Large intestine (tissue), 3 donors: ENCODE results near the gene ETV3L. TPM values are rescaled to one million over a fixed set of nuclear protein-coding genes. Genes with fewer than 3 reads are reported as not detected.

Experiments used
- DNase-seq, 2 donors: peaks; one replicate each; pipeline versions ENCODE4 v3.0.0 to v3.0.0-alpha.2; 2013
- H3K27ac ChIP-seq: one replicate; pipeline ENCODE4 v1.5.1; 2013; ENCODE audit warnings: low read length
- H3K27me3 ChIP-seq: 2 replicates; pipeline ENCODE4 v1.6.1; 2013; ENCODE audit warnings: low read length; ENCODE audit not compliant: control insufficient read depth, insufficient read depth
- H3K36me3 ChIP-seq: 2 replicates; pipeline ENCODE4 v1.6.1; 2013; ENCODE audit warnings: low read length; ENCODE audit not compliant: control insufficient read depth, insufficient read depth
- H3K4me1 ChIP-seq: one replicate; pipeline ENCODE4 v1.6.1; 2013; ENCODE audit warnings: low read length; ENCODE audit not compliant: control insufficient read depth, insufficient read depth
- H3K4me3 ChIP-seq: one replicate; pipeline ENCODE4 v1.5.1; 2013; ENCODE audit warnings: low read length
- H3K9me3 ChIP-seq: one replicate; pipeline ENCODE4 v1.6.1; 2013; ENCODE audit warnings: mild to moderate bottlenecking, low read depth, low read length, moderate library complexity; ENCODE audit not compliant: control insufficient read depth
- WGBS: methylation state at CpG from one replicate; pipeline ENCODE4 v1.1.5; 2013; ENCODE audit warnings: low lambda C conversion rate; ENCODE audit not compliant: insufficient coverage; 5-methylcytosine and 5-hydroxymethylcytosine counted together
- polyA plus RNA-seq: library from polyadenylated mRNA; unstranded; fragments of 120-200 nt; gene quantifications from one replicate; pipeline ENCODE4 v1.2.1, GENCODE V29; 2013

ETV3L gene
- polyA plus RNA-seq, 1 donor: not detected

- DNase-seq: no peak
- Histone ChIP-seq H3K27me3 (no peaks in the 10 kb centered on the region), H3K9me3 (no peaks in the 10 kb centered on the region), H3K27ac (no peak overlapping the region), H3K4me3 (no peak overlapping the region), H3K4me1 (no peaks in the 10 kb centered on the region), H3K36me3 (no peaks in the 10 kb centered on the region)
- WGBS: no CpG with 5 or more reads among the region's 8 CpGs
Measured at GRCh38 chr1:157092831-157093230, 6.8 kb downstream of the ETV3L start.

GRCh38 chr1:157091668-157092273 is 7.8 kb downstream of the ETV3L start:
- H3K4me1 ChIP-seq: no peaks in the 10 kb centered on the region
- DNase-seq: no peak
- H3K27me3 ChIP-seq: no peaks in the 10 kb centered on the region
- H3K36me3 ChIP-seq: no peaks in the 10 kb centered on the region
- H3K27ac ChIP-seq: no peak overlapping the region
- no peak overlapping the region for H3K4me3 ChIP-seq
- no peaks in the 10 kb centered on the region for H3K9me3 ChIP-seq
- WGBS: no CpG with 5 or more reads among the region's 4 CpGs

DNA sequence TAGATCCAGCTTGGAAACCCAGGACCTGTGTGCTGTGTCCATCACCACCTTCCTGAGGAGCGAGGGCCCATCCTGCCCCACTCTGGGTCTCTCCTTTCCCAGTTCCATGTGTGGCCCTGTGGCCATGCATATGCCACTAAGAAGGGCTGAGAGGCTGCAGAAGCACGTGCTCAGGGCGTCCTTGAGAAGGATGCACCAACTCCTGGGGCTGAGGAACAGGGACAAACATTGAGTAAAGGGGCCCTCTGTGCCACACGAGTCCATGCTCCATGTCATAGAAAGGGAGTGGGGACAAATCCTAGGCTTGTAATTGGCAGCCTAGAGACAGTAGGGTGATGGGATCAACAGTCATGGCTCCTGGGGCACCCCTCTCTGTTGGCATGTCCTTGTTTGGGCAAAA is 8.4 kb downstream of the ETV3L start:
- Histone ChIP-seq H3K27me3 (no peaks in the 10 kb centered on the region), H3K27ac (no peak overlapping the region), H3K4me1 (no peaks in the 10 kb centered on the region), H3K9me3 (no peaks in the 10 kb centered on the region), H3K4me3 (no peak overlapping the region), H3K36me3 (no peaks in the 10 kb centered on the region)
- no CpG with 5 or more reads among the region's 4 CpGs for WGBS
- DNase-seq: no peak

DNA sequence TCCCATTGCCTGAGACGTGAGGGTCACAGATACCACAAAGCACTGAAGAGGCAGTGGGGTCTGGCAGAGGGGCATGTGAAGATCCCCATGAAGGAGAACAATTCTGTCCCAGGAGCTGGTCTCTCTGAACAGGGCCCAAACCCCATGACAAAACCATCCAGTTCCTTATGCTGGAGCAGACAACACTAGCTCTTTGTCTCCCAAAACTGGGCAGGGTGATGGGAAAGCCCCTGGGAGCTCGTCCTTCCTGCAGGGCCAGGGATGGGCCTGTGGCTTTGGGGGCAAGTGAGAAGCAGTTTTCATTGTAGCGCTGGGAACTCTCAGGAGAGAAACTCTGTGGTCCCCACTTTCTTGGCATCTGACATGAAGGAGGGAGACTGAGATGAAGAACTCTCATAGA is 8.8 kb downstream of the ETV3L start:
- Histone ChIP-seq H3K36me3 (no peaks in the 10 kb centered on the region), H3K4me3 (no peak overlapping the region), H3K4me1 (no peaks in the 10 kb centered on the region), H3K27me3 (no peaks in the 10 kb centered on the region), H3K9me3 (no peaks in the 10 kb centered on the region), H3K27ac (no peak overlapping the region)
- WGBS: no CpG with 5 or more reads among the region's 3 CpGs
- no peak for DNase-seq

GRCh38 chr1:157090196-157090647 is 9.4 kb downstream of the ETV3L start:
- Histone ChIP-seq H3K9me3 (no peaks in the 10 kb centered on the region), H3K27me3 (no peaks in the 10 kb centered on the region), H3K4me1 (no peaks in the 10 kb centered on the region), H3K27ac (no peak overlapping the region), H3K4me3 (no peak overlapping the region), H3K36me3 (no peaks in the 10 kb centered on the region)
- DNase-seq: peak; percentile 58 to 79
- no CpG with 5 or more reads among the region's 10 CpGs for WGBS

- DNase-seq: no peak
- no peaks in the 10 kb centered on the region for H3K27me3 ChIP-seq
- no CpG with 5 or more reads among the region's 9 CpGs for WGBS
- H3K27ac ChIP-seq: no peak overlapping the region
- H3K4me3 ChIP-seq: no peak overlapping the region
- no peaks in the 10 kb centered on the region for H3K4me1 ChIP-seq
- no peaks in the 10 kb centered on the region for H3K9me3 ChIP-seq
- H3K36me3 ChIP-seq: no peaks in the 10 kb centered on the region
Measured at GRCh38 chr1:157089789-157090188, 9.8 kb downstream of the ETV3L start.

DNA sequence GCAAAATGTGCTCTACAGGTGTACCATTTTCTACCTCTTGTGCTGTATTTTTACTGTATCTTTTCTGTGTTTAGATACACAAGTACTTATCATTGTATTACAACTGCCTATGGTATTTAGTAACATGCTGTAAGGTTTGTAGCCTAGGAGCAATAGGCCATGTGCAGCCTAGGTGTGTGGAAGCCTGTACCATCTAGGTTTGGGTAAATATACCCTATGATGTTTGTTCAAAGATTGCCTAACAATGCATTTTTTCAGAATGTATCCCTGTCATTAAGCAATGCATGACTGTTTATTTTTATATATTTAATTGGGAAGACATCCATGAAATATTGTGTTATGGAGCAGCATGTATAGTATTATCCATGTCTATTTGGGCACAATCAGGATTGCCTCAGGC is 11.0 kb downstream of the ETV3L start:
- no peak overlapping the region for H3K4me3 ChIP-seq
- H3K9me3 ChIP-seq: no peaks in the 10 kb centered on the region
- no peak overlapping the region for H3K27ac ChIP-seq
- H3K36me3 ChIP-seq: no peaks in the 10 kb centered on the region
- H3K4me1 ChIP-seq: no peaks in the 10 kb centered on the region
- no peaks in the 10 kb centered on the region for H3K27me3 ChIP-seq
- no peak for DNase-seq

- no peak overlapping the region for H3K4me3 ChIP-seq
- no peaks in the 10 kb centered on the region for H3K4me1 ChIP-seq
- H3K27me3 ChIP-seq: peaks cover 3% of the 10 kb centered on the region
- WGBS: no CpG with 5 or more reads among the region's 5 CpGs
- no peaks in the 10 kb centered on the region for H3K9me3 ChIP-seq
- no peak overlapping the region for H3K27ac ChIP-seq
- no peak for DNase-seq
- H3K36me3 ChIP-seq: no peaks in the 10 kb centered on the region
Measured at GRCh38 chr1:157087030-157087429, 12.6 kb downstream of the ETV3L start.

DNA sequence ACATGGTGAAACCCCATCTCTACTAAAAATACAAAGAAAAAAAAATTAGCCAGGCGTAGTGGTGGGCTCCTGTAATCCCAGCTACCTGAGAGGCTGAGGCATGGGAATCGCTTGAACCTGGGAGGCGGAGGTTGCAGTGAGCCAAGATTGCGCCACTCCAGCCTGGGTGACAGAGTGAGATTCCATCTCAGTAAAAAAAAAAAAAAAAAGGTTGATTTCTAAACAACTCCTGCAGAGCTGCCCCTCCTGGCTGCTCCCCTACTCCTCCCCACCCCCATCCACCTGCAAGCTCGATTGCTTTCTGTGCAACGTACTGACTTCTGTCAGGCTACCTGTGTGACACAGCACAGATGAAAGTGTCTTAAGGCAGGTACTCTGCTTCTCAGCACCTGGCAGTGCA is 13.3 kb downstream of the ETV3L start:
- WGBS: no CpG with 5 or more reads among the region's 6 CpGs
- H3K4me3 ChIP-seq: no peak overlapping the region
- H3K36me3 ChIP-seq: no peaks in the 10 kb centered on the region
- no peaks in the 10 kb centered on the region for H3K4me1 ChIP-seq
- DNase-seq: no peak
- H3K27me3 ChIP-seq: peaks cover 3% of the 10 kb centered on the region
- H3K9me3 ChIP-seq: no peaks in the 10 kb centered on the region
- H3K27ac ChIP-seq: no peak overlapping the region

- H3K27me3 ChIP-seq: peaks cover 3% of the 10 kb centered on the region
- H3K27ac ChIP-seq: no peak overlapping the region
- WGBS: no CpG with 5 or more reads among the region's 5 CpGs
- no peaks in the 10 kb centered on the region for H3K9me3 ChIP-seq
- no peak overlapping the region for H3K4me3 ChIP-seq
- no peak for DNase-seq
- H3K4me1 ChIP-seq: no peaks in the 10 kb centered on the region
- H3K36me3 ChIP-seq: no peaks in the 10 kb centered on the region
Measured at GRCh38 chr1:157085421-157085820, 14.2 kb downstream of the ETV3L start.

DNA sequence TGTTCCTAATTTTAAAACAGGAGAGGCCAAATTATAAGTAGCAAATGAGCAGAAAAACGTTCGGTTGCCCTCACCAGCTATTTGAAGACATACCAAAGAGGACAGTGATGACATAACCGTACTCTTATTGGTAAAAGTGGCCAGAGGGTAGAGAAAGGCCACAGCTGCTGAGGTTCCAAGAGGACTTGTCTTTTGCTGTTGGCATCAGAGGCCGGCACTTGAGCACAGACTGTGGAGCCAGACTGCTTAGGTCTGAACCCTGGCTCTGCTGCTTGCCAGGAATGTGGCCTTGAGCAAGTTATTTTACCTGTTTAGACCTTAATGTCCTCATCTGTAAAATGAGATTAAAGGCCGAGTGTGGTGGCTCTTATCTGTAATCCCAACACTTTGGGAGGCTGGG is 14.9 kb downstream of the ETV3L start:
- Histone ChIP-seq H3K36me3 (no peaks in the 10 kb centered on the region), H3K4me1 (no peaks in the 10 kb centered on the region), H3K27ac (no peak overlapping the region), H3K4me3 (no peak overlapping the region), H3K27me3 (peaks cover 3% of the 10 kb centered on the region), H3K9me3 (no peaks in the 10 kb centered on the region)
- DNase-seq: no peak
- WGBS: 70% methylated on average over 2 of the region's 5 CpGs
